ENCODE results near the gene GNLY.

DNA sequence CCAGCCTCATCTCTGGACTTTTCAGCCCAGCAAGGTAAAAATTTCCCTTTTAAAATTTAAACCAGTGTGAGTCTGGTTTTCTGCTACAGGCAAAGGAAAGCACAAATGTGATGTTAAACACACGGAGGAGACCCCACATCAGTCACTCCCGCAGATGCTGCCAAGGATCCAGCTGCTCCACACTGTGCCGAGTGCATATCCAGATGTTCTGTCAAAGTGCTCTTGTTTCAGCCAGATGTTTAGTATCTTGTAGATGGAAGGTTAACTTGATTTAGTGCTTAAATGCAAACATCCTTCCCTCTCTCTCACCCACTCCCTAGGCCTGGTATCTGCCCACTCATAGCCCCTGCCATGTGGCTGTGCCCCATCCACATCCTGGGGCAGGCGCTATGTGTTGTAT is 43.8 kb downstream of the GNLY start:
- TF ChIP-seq, protein P1, sequence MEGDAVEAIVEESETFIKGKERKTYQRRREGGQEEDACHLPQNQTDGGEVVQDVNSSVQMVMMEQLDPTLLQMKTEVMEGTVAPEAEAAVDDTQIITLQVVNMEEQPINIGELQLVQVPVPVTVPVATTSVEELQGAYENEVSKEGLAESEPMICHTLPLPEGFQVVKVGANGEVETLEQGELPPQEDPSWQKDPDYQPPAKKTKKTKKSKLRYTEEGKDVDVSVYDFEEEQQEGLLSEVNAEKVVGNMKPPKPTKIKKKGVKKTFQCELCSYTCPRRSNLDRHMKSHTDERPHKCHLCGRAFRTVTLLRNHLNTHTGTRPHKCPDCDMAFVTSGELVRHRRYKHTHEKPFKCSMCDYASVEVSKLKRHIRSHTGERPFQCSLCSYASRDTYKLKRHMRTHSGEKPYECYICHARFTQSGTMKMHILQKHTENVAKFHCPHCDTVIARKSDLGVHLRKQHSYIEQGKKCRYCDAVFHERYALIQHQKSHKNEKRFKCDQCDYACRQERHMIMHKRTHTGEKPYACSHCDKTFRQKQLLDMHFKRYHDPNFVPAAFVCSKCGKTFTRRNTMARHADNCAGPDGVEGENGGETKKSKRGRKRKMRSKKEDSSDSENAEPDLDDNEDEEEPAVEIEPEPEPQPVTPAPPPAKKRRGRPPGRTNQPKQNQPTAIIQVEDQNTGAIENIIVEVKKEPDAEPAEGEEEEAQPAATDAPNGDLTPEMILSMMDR (IDR thresholded peaks at IDR 0.05), result no peak
- TF ChIP-seq EZH2 (IDR thresholded peaks at IDR 0.05) (no peak), EZH2phosphoT487 (IDR thresholded peaks at IDR 0.05) (no peak)
